ENCODE data around the gene SLC2A4. TPM values are rescaled to one million over a fixed set of nuclear protein-coding genes. Genes with fewer than 3 reads are reported as not detected.

The SLC2A4 gene
- total RNA-seq, 2 donors from 2014 or later, result not detected

GRCh38 chr17:7262935-7263800 is 18.4 kb upstream of the SLC2A4 start:
- Mint-ChIP-seq H3K27me3 (peaks cover 16% of the 10 kb centered on the region), H3K4me1 (peaks cover 19% of the 10 kb centered on the region), H3K27ac (peak overlapping the region; percentile 88), H3K4me3 (peak overlapping the region; percentile 96), H3K36me3 (ENCODE audit: low read depth) (no peaks in the 10 kb centered on the region)
- DNase-seq (no peak), ATAC-seq (peak; percentile 19)
- H3K9me3 ChIP-seq (ENCODE audit: control insufficient read depth, low read length, poor library complexity, severe bottlenecking), result no peaks in the 10 kb centered on the region

GRCh38 chr17:7263801-7264078 is 17.8 kb upstream of the SLC2A4 start:
- DNase-seq, result no peak
- Mint-ChIP-seq H3K4me3 (peak overlapping the region; percentile 96), H3K27ac (peak overlapping the region; percentile 88), H3K4me1 (peaks cover 19% of the 10 kb centered on the region), H3K27me3 (peaks cover 16% of the 10 kb centered on the region), H3K36me3 (ENCODE audit: low read depth) (no peaks in the 10 kb centered on the region)
- ATAC-seq, result no peak
- no peaks in the 10 kb centered on the region for H3K9me3 ChIP-seq (ENCODE audit: control insufficient read depth, low read length, poor library complexity, severe bottlenecking)

DNA sequence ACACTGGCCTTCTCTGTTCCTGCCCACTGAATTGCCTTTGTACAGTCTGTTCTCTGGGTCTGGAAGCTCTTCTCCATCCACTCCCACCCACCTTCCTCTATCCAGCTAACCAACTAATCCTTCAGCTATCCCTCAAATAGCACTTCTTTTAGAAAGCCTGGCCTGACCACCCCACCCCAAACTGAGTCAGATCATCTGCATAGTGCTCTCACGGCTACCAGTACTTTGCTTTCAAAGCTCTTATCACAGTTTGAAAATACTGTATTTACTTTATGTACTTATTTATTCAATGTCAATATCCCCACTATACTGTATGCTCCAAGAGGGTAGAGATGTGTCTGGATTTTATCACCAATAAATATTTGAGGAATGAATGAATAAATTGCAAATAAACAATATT is 14.7 kb upstream of the SLC2A4 start:
- Mint-ChIP-seq H3K36me3 (ENCODE audit: low read depth) (no peaks in the 10 kb centered on the region), H3K4me3 (no peak overlapping the region), H3K4me1 (peaks cover 22% of the 10 kb centered on the region), H3K27ac (no peak overlapping the region), H3K27me3 (peaks cover 16% of the 10 kb centered on the region)
- DNase-seq (no peak), ATAC-seq (no peak)
- H3K9me3 ChIP-seq (ENCODE audit: control insufficient read depth, low read length, poor library complexity, severe bottlenecking), result no peaks in the 10 kb centered on the region

GRCh38 chr17:7279448-7279847 is 2.1 kb upstream of the SLC2A4 start:
- Mint-ChIP-seq H3K4me3 (no peak overlapping the region), H3K4me1 (peaks cover 22% of the 10 kb centered on the region), H3K27ac (no peak overlapping the region), H3K36me3 (ENCODE audit: low read depth) (no peaks in the 10 kb centered on the region), H3K27me3 (peaks cover 24% of the 10 kb centered on the region)
- ATAC-seq (no peak), DNase-seq (no peak)
- H3K9me3 ChIP-seq (ENCODE audit: control insufficient read depth, low read length, poor library complexity, severe bottlenecking), result no peaks in the 10 kb centered on the region

DNA sequence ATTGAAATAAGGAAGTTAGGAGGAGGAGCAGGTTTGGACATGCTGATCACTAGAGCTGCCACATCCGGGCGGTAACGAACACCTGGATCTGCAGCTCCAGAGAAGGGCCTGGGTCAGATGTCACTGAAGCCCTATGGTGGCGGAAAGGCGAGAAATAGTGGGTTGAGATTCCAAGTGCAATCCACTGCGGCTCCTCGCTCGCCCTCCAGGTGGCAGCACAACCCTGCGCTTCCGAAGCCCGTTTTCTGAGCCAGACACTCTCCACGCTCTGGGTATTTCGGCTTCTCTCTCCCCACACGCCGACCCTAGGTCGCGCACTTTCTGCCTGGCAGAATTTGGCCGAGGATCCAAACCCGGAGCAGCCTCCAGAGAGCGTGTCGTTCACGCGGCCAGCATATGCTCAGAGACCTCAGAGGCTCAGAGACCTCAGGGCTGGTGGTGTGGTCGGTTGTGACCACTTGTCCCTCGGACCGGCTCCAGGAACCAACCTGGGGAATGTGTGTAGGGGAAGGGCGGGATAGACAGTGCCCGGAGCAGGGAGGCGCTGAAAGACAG is 922 bp upstream of the SLC2A4 start:
- no peaks in the 10 kb centered on the region for H3K36me3 Mint-ChIP-seq (ENCODE audit: low read depth)
- peak; percentile 71 to 81 (median 74) for DNase-seq
- H3K4me1 Mint-ChIP-seq, result peaks cover 22% of the 10 kb centered on the region
- no peak overlapping the region for H3K27ac Mint-ChIP-seq
- H3K27me3 Mint-ChIP-seq, result peaks cover 33% of the 10 kb centered on the region
- peak overlapping the region; percentile 84 for H3K4me3 Mint-ChIP-seq
- no peaks in the 10 kb centered on the region for H3K9me3 ChIP-seq (ENCODE audit: control insufficient read depth, low read length, poor library complexity, severe bottlenecking)
- ATAC-seq, result peak; percentile 90

GRCh38 chr17:7281953-7282751 is 634 bp downstream of the SLC2A4 start:
- peaks cover 22% of the 10 kb centered on the region for H3K4me1 Mint-ChIP-seq
- H3K4me3 Mint-ChIP-seq, result peak overlapping the region; percentile 84
- H3K27ac Mint-ChIP-seq, result no peak overlapping the region
- ATAC-seq, result no peak
- no peak for DNase-seq
- peaks cover 36% of the 10 kb centered on the region for H3K27me3 Mint-ChIP-seq
- H3K36me3 Mint-ChIP-seq (ENCODE audit: low read depth), result no peaks in the 10 kb centered on the region
- H3K9me3 ChIP-seq (ENCODE audit: control insufficient read depth, low read length, poor library complexity, severe bottlenecking), result no peaks in the 10 kb centered on the region

- peaks cover 38% of the 10 kb centered on the region for H3K27me3 Mint-ChIP-seq
- H3K9me3 ChIP-seq (ENCODE audit: control insufficient read depth, low read length, poor library complexity, severe bottlenecking), result no peaks in the 10 kb centered on the region
- no peaks in the 10 kb centered on the region for H3K36me3 Mint-ChIP-seq (ENCODE audit: low read depth)
- DNase-seq (no peak), ATAC-seq (no peak)
- H3K4me1 Mint-ChIP-seq, result peaks cover 22% of the 10 kb centered on the region
- no peak overlapping the region for H3K27ac Mint-ChIP-seq
- H3K4me3 Mint-ChIP-seq, result peak overlapping the region; percentile 71
Measured at GRCh38 chr17:7282752-7283321, 1.3 kb downstream of the SLC2A4 start.

DNA sequence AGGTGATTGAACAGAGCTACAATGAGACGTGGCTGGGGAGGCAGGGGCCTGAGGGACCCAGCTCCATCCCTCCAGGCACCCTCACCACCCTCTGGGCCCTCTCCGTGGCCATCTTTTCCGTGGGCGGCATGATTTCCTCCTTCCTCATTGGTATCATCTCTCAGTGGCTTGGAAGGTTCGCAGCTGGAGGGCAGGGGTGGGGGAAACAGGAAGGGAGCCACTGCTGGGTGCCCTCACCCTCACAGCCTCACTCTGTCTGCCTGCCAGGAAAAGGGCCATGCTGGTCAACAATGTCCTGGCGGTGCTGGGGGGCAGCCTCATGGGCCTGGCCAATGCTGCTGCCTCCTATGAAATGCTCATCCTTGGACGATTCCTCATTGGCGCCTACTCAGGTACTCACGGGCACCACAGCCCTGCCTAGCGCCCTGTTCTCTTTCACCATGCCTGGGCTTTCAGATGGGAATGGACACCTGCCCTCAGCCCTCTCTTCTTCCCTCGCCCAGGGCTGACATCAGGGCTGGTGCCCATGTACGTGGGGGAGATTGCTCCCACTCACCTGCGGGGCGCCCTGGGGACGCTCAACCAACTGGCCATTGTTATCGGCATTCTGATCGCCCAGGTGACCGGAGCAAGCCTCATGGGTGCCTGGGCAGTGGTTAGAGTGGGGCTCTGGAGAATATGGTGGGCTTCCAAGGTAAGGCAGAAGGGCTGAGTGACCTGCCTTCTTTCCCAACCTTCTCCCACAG is 2.1 kb downstream of the SLC2A4 start:
- ATAC-seq (no peak), DNase-seq (no peak)
- no peaks in the 10 kb centered on the region for H3K36me3 Mint-ChIP-seq (ENCODE audit: low read depth)
- H3K9me3 ChIP-seq (ENCODE audit: control insufficient read depth, low read length, poor library complexity, severe bottlenecking), result no peaks in the 10 kb centered on the region
- H3K4me3 Mint-ChIP-seq, result peak overlapping the region; percentile 72
- H3K27ac Mint-ChIP-seq, result no peak overlapping the region
- peaks cover 45% of the 10 kb centered on the region for H3K27me3 Mint-ChIP-seq
- peaks cover 22% of the 10 kb centered on the region for H3K4me1 Mint-ChIP-seq

DNA sequence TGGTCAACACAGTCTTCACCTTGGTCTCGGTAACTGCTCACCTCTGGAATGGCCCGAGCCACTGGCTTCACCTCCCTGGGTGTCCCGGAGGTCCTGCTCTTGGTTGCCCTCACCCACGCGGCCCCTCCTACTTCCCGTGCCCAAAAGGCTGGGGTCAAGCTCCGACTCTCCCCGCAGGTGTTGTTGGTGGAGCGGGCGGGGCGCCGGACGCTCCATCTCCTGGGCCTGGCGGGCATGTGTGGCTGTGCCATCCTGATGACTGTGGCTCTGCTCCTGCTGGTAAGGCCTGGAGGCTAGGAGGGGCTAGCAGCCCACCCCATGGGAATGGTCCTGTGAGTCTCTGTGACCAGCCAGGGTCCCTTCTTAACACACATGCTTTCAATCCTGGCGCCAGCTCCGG is 3.4 kb downstream of the SLC2A4 start:
- Mint-ChIP-seq H3K27me3 (peaks cover 45% of the 10 kb centered on the region), H3K4me3 (no peak overlapping the region), H3K36me3 (ENCODE audit: low read depth) (no peaks in the 10 kb centered on the region), H3K4me1 (peaks cover 20% of the 10 kb centered on the region), H3K27ac (no peak overlapping the region)
- ATAC-seq (no peak), DNase-seq (no peak)
- H3K9me3 ChIP-seq (ENCODE audit: control insufficient read depth, low read length, poor library complexity, severe bottlenecking), result no peaks in the 10 kb centered on the region

DNA sequence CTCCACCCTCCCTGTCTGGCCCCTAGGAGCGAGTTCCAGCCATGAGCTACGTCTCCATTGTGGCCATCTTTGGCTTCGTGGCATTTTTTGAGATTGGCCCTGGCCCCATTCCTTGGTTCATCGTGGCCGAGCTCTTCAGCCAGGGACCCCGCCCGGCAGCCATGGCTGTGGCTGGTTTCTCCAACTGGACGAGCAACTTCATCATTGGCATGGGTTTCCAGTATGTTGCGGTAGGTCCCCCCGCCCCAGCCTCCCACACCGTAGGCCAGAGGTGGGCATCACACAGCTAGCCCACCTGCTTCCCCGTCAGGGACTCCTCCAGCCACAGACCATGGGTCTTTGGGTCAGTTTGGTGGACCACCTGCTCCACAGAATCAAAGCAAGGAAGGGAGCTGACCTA is 4.2 kb downstream of the SLC2A4 start:
- H3K27me3 Mint-ChIP-seq, result peaks cover 45% of the 10 kb centered on the region
- peaks cover 13% of the 10 kb centered on the region for H3K4me1 Mint-ChIP-seq
- no peaks in the 10 kb centered on the region for H3K9me3 ChIP-seq (ENCODE audit: control insufficient read depth, low read length, poor library complexity, severe bottlenecking)
- DNase-seq (no peak), ATAC-seq (no peak)
- no peak overlapping the region for H3K27ac Mint-ChIP-seq
- H3K36me3 Mint-ChIP-seq (ENCODE audit: low read depth), result no peaks in the 10 kb centered on the region
- H3K4me3 Mint-ChIP-seq, result no peak overlapping the region

GRCh38 chr17:7289256-7290032 is 7.9 kb downstream of the SLC2A4 start:
- no peak overlapping the region for H3K27ac Mint-ChIP-seq
- no peak for ATAC-seq
- DNase-seq, result no peak
- H3K27me3 Mint-ChIP-seq, result peaks cover 25% of the 10 kb centered on the region
- H3K36me3 Mint-ChIP-seq (ENCODE audit: low read depth), result peaks cover 3% of the 10 kb centered on the region
- no peaks in the 10 kb centered on the region for H3K9me3 ChIP-seq (ENCODE audit: control insufficient read depth, low read length, poor library complexity, severe bottlenecking)
- H3K4me3 Mint-ChIP-seq, result no peak overlapping the region
- H3K4me1 Mint-ChIP-seq, result peaks cover 4% of the 10 kb centered on the region

GRCh38 chr17:7290166-7290565 is 8.6 kb downstream of the SLC2A4 start:
- no peak for DNase-seq
- no peak overlapping the region for H3K4me3 Mint-ChIP-seq
- H3K9me3 ChIP-seq (ENCODE audit: control insufficient read depth, low read length, poor library complexity, severe bottlenecking), result no peaks in the 10 kb centered on the region
- H3K36me3 Mint-ChIP-seq (ENCODE audit: low read depth), result peaks cover 3% of the 10 kb centered on the region
- ATAC-seq, result no peak
- peaks cover 24% of the 10 kb centered on the region for H3K27me3 Mint-ChIP-seq
- H3K4me1 Mint-ChIP-seq, result peaks cover 7% of the 10 kb centered on the region
- H3K27ac Mint-ChIP-seq, result no peak overlapping the region
